Measurements from ENCODE around the gene EXOSC1. TPM values are rescaled to one million over a fixed set of nuclear protein-coding genes. Genes with fewer than 3 reads are reported as not detected.

The EXOSC1 gene, protein sequence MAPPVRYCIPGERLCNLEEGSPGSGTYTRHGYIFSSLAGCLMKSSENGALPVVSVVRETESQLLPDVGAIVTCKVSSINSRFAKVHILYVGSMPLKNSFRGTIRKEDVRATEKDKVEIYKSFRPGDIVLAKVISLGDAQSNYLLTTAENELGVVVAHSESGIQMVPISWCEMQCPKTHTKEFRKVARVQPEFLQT
- 10 to 100 TPM; 44.1 to 45.6 TPM for total RNA-seq

DNA sequence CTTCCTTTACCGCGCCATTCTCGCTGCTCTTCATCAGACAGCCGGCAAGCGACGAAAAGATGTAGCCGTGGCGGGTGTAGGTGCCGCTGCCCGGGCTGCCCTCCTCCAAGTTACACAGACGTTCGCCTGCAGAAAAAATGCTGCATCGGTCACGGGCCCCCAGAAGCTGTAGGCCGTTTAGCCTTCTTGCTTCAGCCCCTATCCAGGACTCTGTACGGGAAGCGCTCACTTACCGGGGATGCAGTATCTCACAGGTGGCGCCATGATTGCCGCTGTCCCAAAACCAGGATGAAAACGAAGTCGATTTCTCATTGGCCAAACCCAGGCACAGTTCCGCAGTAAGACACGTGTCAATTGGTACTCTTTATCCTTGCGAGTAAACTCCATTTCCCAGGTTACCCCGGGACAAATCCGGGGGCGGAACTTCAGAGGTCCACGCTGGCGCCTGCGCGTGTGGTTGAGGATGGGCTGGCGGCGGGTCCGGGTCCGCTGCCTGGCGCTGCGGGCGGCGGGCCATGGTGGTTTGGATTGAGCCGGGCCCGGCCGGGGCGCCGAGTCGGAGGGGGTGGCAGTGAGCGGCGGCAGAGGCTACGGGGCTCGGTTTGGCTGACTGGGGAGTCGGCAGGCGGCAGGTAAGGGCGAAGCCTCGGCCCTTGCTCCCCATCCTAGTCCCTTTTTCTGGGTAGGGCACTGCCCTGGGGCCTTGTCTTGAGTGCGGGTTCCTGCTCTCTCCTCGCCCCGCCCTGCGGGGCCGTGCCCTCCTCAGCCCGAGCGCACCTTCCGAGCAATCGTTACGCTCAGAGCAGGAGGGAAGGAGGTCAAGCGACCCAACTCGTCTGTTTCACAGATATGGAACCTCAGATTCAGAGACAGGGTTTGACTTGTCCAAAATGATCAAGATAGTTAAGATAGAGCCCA is at the start of gene EXOSC1, which contains the start of gene ZDHHC16:
Gene EXOSC1, minus strand, starts transcription at position 285 of the 918 bp plus-strand sequence. Its CDS starts 21 bp downstream, at position 264.
Gene ZDHHC16, plus strand, starts transcription at position 454 of the 918 bp plus-strand sequence. CDS start 5,501 bp downstream, outside the sequence.

DNA sequence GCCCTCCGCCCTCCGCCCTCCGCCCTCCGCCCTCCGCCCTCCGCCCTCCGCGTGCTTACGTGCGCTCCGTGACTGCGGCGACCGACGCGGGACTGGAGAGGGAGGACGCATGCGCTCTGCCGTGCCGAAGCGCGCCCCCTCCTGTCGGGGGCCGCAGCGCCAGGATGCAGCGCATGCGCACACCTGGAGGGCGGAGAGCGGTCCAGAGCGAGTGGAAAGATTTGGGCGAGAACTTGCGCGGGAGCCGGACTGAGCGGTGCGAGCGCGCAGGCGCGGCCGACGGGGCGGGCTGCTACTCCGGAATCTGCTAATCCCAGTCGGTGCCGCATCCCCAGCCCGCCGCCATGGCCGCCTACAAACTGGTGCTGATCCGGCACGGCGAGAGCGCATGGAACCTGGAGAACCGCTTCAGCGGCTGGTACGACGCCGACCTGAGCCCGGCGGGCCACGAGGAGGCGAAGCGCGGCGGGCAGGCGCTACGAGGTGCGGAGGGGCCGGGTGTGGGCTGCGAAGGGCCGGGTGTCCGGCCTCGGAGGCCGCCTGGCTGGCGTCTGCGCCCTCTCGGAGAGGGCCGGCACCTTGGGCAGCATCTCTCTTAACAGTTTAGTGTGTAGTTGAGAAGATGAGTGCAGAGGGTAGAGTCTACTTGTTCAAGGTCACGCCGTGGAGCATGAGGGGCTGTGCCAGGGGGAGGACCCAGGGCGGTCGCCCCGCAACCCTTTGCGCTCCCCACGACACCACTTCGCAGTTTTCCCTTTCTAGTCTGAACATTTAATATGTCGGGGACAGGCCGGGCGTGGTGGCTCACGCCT is 19.6 kb downstream of the EXOSC1 start, which contains the start of gene PGAM1:
Gene PGAM1, plus strand, starts transcription at position 228 of the 812 bp plus-strand sequence. Its CDS starts 117 bp downstream, at position 345.

DNA sequence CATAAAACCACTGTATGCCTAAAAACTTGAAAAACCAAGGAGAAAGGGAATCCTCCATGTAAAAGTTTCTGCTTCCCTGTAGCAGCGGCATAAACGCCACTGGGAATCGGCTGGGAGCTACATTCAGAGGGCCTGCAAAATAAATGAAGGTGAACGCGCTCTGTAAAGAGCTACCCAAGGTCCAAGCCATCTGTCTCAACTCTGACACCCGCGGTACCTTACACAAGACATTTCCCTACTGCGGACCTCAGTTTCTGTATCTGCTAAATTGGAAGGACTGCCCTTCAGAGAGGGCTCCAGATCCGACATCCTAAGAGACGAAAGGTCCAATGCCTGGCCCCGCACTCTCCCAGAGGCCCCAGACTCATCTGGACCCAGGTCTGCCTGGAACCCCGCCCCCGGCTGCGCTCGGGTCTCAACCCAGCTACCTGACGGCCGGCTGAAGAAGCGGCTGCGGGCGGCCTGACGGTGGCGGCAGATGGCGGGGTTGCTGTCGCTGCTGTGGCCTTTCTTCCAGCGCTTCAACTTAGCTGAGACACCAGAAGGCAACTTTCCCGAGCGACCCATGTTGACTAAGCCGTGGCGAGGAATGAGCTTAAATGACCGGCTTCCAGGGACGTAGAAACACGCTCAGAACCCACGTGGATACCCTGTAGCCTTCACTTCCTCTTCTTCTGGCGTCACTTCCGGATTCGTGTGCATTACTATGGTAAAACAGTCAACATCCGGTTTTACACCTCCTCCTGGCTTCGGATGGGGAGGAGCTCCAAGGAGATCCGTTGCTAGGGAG is 44.9 kb downstream of the EXOSC1 start, which contains the start of gene RRP12:
Gene RRP12, minus strand, starts transcription at position 676 of the 790 bp plus-strand sequence. Its CDS starts 109 bp downstream, at position 567.

Other genes with a start within 250 kb of the EXOSC1 start
- gene ARHGAP19, start 153.4 kb downstream of the EXOSC1 start, total RNA-seq = 10 to 100 TPM; 35.1 to 40.5 TPM
- 1 to 10 TPM; 8.6 to 8.7 TPM for gene FRAT1, start 126.7 kb downstream of the EXOSC1 start, total RNA-seq
- gene FRAT2, start 111.3 kb downstream of the EXOSC1 start, total RNA-seq = 10 to 100 TPM; 12.3 to 12.8 TPM
- 10 to 100 TPM; 17.8 to 22.2 TPM for gene RRP12, start 44.7 kb downstream of the EXOSC1 start, total RNA-seq
- gene PGAM1, start 19.8 kb downstream of the EXOSC1 start, total RNA-seq = 100 to 1,000 TPM; 303 to 312 TPM
- gene ZDHHC16, start 169 bp upstream of the EXOSC1 start, total RNA-seq = 10 to 100 TPM; 33.1 to 36.8 TPM
- 10 to 100 TPM; 72.8 to 74.3 TPM for gene MMS19, start 52.4 kb upstream of the EXOSC1 start, total RNA-seq
- 1 to 10 TPM; 1.1 to 1.4 TPM for gene UBTD1, start 52.9 kb upstream of the EXOSC1 start, total RNA-seq
- not detected for gene ANKRD2, start 126.8 kb upstream of the EXOSC1 start, total RNA-seq
- not detected for gene HOGA1, start 138.4 kb upstream of the EXOSC1 start, total RNA-seq
- not detected for gene C10orf62, start 143.7 kb upstream of the EXOSC1 start, total RNA-seq
- gene MORN4, start 187.5 kb upstream of the EXOSC1 start, total RNA-seq = 1 to 10 TPM; 1.3 to 1.5 TPM
- 1 to 10 TPM; 8.9 to 9.4 TPM for gene PI4K2A, start 194.7 kb upstream of the EXOSC1 start, total RNA-seq
- gene AVPI1, start 241.2 kb upstream of the EXOSC1 start, total RNA-seq = under 1 TPM; 0.68 to 0.99 TPM